OCI-M1 (cell line): ENCODE data around the gene KIAA0232.

Experiments used
- DNase-seq: peaks from one replicate; lab custom pipeline; 2025; lab: John Stamatoyannopoulos, UW

Gene KIAA0232

GRCh38 chr4:6851431-6851830, 68.9 kb downstream of the KIAA0232 start:
- DNase-seq = no peak

DNA sequence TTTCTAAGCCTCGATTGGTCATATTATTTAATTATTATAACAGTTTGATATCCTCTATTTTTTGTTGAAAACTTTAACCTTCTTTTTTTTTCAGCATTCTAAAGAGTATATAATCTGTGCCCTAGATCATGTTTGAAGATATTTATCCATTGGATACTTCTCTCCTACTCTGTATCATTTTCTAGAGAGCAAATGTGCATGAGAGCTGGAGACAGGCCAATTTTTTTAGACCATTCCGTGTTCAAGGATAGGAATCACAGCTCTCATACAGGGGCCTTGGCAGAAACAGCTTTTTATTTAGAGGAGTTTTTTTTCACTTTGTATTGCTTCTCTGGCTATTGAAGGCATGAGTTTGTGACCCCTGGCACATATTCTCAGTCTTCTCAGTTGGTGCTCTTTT, 69.4 kb downstream of the KIAA0232 start:
- DNase-seq = no peak

DNA sequence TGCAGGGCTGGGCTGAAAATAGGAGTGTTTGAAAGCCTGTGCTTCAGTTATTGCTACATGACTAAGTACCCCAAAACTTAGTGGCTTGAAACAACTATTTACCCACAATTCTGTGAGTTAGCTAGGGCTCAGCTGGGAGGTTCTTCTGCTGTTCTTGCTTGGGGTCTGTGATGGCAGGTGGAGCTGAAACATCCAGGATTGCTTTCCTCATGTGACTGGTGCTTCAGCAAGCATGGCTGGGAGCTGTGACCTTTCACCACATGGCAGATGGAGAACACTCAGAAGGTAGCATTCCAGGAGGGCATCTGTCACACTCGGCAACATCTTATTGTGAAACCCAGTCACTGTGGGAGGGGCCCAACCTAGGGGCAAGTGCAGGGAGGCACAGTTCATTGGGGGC, 70.1 kb downstream of the KIAA0232 start:
- DNase-seq = no peak

DNA sequence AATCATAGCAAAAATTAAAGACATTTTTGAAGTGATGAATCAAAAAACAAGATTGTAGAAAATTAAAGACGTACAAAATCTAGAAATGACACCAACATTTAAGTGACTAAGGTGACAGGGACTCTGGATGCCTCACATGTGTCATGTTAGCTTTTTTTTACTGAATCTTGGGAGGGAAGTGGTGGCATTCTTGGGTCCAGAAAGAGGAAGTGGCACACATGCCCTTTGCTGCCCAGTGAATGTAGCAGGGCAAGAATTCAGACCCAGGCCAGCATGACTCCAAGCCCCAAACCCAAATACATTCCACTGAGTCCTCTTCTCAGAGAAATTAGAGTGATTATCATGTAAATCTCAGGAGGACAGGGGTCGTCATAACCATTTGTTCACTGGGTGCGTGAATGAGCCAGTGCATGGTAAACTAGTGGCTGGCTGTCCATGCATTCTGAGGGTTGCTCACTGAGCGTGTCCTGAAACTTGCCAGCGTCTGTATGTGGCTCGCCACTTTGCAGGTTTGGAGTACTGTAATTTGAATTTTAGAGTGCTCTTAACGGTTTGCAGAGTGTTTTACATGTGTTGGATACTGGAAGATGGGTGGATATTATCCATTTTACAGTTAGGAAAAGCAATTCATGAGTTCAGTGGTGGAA, 71.7 kb downstream of the KIAA0232 start:
- DNase-seq = no peak

- DNase-seq = peak; percentile 72
These were observed 73.3 kb downstream of the KIAA0232 start for GRCh38 chr4:6855692-6856297.

DNA sequence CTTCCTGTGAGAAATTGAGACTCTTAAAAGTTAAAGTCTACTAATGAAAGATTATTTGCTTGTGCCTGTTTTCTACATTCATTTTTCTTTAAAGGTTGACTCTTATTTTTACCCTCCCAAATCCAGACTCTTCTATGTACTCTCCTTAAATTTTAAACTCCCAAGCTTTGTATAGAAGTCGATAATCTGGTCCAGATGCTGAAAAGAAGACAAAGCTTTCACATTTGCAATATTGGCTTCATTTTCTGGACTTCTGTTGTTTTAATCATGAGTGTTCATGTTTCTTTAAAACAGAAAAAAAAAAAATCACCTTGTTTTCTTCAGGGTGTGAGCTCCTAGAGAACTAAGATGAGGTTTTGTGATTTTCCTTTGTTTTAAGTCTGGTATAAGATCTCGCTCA, 73.9 kb downstream of the KIAA0232 start:
- DNase-seq = no peak

DNA sequence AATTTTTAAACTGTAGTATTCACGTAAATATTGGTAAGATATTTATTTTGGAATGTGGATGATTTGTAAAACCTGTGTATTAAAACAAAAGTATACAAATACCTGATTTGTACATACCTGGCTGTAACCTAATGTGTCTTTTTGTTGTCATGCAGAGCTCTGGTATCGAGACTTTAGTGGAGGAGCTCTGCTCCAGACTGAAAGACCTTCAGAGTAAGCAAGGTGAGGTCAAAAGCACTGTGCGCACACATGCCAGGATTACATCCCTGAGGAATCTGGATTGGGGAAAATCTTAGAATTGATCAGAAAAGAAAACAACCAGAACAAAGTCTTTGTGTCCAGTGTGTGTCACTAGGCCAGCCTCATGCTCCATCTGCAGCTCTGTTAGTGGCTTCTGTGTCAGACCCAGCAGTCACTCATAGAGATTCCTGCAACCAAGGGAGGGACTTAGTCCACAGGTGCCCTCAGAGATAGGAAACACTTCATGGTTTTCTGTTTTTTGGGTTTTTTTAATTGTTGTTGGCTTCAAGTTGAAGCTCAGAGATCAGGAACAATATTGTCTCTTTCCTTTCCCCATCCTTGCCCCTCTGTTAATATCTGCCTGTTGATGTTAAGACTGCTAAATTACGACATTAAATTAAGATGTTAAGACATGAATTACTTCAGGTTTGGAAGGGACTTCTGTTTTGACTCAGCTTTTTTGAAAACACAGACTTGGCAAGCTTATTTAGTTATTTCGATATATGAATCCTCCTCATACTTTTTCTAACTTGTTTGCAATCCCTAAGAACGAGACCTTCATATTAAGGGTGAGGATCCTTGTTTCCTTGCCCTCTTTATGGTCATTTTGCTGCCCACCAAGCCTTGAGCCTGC, 74.7 kb downstream of the KIAA0232 start:
- no peak for DNase-seq

GRCh38 chr4:6858997-6859396, 76.5 kb downstream of the KIAA0232 start:
- no peak for DNase-seq

DNA sequence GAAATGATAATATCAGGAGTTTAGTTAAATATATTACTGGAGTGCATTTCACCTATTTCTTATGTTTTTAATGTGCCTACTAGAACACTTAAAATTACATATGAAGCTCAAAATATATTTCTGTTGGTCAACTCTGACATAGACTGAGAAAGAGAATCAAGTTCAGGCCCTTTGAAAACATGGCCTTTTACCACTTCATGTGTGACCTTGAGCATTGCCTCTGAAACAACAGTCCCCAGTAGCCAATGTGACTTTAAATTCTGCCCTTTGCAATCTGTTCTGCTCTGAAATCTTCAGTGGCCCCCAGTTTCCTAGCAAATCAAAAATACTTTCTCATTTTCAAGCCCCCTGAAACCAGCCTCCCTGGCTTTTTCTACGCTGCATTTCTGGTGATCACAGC, 77.0 kb downstream of the KIAA0232 start:
- no peak for DNase-seq

DNA sequence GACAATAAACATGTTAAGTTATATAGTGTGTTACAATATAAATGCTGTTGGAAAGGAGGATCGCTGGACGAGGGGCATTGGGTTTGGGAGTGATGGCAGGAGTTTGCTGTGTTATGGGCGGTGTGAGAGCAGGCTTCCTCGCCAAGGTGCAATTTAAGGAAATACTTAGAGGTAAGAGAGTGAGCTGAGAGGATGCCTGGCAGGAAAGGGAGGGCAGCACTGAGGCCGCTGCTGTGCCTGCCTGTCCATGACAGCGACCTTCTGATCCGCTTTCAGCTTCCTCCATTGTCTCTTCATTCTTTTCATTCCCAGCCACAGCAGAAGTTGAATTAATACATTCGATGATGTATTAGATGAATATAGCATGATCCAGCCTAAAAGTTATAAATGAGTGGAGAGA, 85.9 kb downstream of the KIAA0232 start:
- no peak for DNase-seq

DNA sequence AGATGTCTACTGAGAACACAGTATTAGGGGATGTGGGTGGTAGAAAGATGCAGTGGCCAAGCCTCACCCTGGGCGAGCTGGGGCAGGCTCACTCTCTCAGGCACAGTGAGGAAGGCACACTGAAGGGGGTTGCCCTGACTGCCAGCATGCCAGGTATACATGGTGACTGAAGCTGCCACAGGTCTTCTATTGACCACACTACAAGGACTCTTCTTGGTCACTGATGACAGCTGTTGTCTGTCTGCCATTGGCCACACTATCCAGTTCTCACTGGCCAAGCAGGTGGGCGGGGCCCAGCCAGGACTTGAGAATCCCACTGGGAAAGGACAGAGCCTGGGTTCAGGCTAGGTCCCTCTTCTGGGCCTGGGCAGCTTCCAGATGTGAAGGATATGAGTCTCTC, 87.4 kb downstream of the KIAA0232 start:
- no peak for DNase-seq

- peak; percentile 36 for DNase-seq
These were observed 90.8 kb downstream of the KIAA0232 start for GRCh38 chr4:6873291-6873690.

DNA sequence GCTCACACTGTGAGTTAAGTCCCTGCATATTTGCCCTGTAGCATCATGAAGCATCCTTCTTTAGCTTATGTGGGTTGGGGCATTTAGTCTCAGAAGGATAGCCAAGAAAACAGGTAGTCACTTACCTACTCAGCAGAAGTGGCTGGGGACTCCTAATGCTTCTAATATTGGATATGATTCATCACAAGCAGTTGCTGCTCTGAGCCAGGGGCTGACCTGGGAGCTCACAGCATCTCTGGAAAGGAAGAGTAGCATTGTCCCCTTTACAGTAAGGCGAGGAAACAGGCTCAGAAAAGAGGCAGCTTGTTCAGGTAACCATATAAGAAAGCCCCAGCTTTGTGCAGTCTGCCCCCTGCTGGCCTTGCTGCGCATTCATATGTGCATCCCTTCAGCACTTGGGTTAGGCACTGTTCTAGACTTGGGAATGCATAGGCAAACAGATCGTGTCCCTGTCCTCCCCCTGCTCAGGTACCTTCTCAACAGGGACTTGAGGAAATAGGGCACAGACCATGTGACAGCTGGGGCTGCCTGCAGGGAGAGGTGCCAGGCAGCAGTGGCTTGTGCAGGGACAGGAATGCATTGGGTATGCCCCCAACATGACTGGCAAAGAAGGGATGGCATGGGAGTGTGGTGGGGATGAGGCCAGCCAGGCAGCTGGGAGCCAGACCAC, 91.4 kb downstream of the KIAA0232 start:
- peak; percentile 77 for DNase-seq

GRCh38 chr4:6874981-6875380, 92.5 kb downstream of the KIAA0232 start:
- DNase-seq = no peak

DNA sequence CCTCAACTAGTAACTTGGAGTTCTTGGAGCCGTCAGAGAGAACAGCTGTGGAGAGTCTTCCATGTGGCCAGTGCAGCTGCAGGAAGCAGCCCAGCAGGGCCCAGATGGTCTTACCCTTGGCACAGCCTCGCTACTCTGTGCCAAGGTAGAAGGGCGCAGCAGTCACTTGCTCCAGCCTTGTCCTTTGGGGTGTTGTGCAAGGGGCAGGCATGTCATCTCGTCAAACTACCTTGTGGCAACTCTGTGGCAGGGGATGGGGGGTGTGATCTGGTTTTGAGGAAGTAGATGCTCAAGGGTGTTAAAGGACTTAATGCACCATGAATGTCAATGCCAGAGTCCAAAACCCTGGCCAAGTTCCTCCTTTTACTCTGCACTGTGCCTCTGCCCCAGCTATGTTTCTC, 92.9 kb downstream of the KIAA0232 start:
- DNase-seq = peak; percentile 87

- no peak for DNase-seq
These were observed 93.9 kb downstream of the KIAA0232 start for GRCh38 chr4:6876440-6876839.

- DNase-seq = no peak
These were observed 94.5 kb downstream of the KIAA0232 start for GRCh38 chr4:6877067-6877466.

- no peak for DNase-seq
These were observed 96.0 kb downstream of the KIAA0232 start for GRCh38 chr4:6878451-6879059.

DNA sequence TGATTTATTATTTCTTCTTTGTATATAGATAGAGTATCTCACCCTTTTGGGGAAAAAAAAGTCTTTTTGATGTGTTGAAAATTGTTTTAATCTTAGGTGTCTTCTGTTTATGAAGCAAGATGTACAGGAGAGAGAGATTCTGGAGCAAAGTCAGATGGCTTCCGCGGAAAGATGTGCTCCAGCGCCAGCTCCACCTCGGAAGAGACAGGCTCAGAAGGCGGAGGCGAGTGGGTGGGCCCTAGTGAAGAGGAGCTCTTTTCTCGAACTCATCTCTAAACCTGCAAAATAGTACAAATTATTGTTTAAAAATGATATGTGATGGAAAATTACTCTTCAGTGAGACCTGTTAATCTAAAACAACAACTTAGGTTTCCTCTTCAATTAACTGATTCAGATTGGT, 98.2 kb downstream of the KIAA0232 start:
- DNase-seq = no peak

GRCh38 chr4:6881908-6882307, 99.4 kb downstream of the KIAA0232 start:
- no peak for DNase-seq

GRCh38 chr4:6884341-6884870, 101.9 kb downstream of the KIAA0232 start:
- no peak for DNase-seq
